HG02798 (cell line): Measurements from ENCODE around the gene KMT2D.

Experiments used
- ATAC-seq: cut with Tn5 transposase; IDR thresholded peaks from one replicate; pipeline ENCODE4 v1.9.1; 2021; ENCODE audit warnings: mild to moderate bottlenecking; ENCODE audit not compliant: unreplicated experiment, poor library complexity

KMT2D gene

GRCh38 chr12:49054096-49054495 lies 6.5 kb downstream of the KMT2D start:
- no peak for ATAC-seq

DNA sequence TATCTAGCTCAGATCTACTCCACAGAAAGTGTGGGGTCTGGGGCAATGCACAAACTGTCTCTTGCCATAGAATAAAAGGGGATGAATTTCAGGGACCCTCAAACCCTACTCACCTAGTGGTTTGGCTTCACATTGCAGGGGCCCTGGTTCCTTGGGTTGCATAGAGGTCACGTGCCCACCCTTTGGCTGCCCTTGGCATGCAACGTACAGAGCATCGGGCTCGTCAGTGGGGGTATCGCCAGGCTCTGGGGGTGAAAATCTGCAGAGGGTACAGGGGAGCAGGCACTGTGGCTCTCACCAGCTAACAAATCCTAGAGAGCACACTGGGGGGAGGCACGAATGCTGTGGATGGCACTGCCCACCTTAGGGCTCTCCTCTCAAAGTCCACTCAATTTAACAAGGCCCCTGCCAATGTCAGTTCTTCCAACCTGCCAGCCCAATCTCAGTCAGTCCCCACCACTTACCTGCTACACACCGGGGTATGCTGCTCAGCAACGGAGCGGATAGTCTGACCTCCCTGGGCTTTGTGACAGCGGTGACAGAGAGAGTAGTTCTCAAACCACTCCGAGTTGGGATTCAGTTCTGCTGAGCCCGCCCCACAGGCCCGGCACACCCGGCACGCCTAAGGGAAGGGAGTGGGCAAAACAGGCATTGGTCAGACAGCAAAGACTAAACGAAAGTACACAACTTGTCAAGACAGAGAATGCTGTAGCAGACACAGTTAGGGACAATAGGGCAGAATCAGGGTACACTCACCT lies 8.0 kb downstream of the KMT2D start:
- no peak for ATAC-seq

- no peak for ATAC-seq
Measured at GRCh38 chr12:49051777-49052438, 8.7 kb downstream of the KMT2D start.

DNA sequence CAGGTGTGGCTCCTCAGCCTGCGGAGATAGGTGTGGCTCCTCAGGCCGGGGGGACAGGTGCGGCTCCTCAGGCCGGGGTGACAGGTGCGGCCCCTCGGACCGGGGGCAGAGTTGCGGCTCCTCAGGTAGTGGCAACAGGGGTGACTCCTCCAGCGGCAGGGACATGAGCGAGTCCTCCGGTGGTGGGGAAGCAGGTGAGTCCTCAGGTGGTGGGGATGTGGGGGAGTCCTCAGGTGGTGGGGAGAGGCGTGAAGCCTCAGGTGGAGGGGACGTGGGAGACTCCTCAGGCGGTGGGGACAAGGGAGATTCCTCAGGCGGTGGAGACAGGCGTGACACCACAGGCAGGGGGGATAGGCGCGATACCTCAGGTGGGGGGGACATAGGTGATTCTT lies 9.2 kb downstream of the KMT2D start:
- ATAC-seq = no peak

- no peak for ATAC-seq
Measured at GRCh38 chr12:49050507-49051372, 9.9 kb downstream of the KMT2D start.

DNA sequence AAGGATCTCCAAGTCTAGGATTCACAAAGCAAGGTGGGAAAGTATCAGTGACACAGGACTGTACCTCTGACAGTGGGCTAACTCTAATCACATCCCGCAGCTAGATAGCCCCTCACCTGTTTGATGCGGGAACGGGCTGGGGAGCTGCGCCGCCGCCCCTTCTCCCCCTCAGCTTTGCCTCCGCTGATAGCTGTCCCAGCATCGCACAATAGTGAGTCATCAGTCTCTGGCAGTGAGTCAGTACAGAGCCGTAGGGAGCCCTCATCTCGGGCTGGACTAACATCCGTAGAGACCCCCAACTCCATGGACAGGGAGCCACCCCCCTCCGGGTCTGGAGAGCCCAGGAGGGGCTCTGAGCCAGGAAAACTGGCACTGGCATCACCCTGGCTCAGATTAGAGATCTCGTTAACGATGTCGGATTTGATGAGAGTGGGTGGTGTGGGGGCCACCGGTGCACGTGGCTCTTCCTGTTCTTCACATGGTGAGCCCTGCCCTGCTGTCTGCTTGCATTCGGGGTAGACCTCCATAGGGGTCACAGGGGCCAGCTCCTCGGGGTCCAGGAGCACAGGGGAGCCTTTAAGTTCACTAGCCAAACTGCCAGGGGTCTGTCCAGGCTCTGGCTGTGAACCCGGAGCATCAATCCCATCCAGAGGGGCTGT lies 10.9 kb downstream of the KMT2D start:
- ATAC-seq = no peak

DNA sequence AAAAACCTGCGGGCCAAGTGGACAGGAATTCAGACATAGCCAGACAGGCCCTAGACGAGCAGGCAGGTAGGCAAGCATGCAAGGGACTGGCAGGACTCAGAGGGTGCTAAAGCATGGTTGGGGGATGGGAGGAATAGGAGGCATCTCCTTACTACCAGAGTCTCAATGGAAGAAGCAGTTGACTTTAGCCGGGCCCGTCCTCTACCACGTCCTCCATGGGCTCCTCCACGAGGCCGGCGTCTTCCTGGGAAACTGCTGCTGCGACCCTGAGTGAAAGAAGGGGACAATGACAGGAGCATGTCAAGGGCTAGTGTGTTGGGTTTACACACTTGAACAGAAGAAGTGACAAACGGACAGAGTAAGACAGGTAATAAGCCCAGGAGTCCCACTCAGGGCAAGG lies 11.6 kb downstream of the KMT2D start:
- ATAC-seq = no peak

- no peak for ATAC-seq
Measured at GRCh38 chr12:49046129-49046895, 14.3 kb downstream of the KMT2D start.

- no peak for ATAC-seq
Measured at GRCh38 chr12:49044660-49045059, 15.9 kb downstream of the KMT2D start.

DNA sequence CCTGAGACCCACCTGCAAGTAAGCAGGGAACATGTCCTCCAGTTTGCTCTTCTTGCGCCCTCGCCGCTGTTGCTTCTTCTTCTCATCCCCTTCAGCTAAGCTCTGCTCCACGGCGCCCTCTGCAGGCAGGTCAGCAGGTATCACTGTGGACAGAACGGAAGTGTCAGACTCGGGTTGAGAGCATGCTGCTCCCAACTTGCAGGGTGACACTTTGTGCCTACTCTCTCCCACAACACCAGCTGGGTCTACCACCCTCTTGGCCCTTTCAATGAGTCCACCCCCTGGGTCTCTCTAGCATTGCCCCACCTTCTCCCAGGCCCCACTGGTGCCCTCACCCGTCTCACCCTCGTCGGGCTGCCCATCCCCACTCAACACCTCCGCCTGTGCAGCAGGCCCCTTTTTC lies 16.7 kb downstream of the KMT2D start:
- ATAC-seq = no peak

GRCh38 chr12:49043241-49043640 lies 17.4 kb downstream of the KMT2D start:
- ATAC-seq = no peak

GRCh38 chr12:49041881-49042484 lies 18.6 kb downstream of the KMT2D start:
- no peak for ATAC-seq

- no peak for ATAC-seq
Measured at GRCh38 chr12:49041036-49041880, 19.3 kb downstream of the KMT2D start.

DNA sequence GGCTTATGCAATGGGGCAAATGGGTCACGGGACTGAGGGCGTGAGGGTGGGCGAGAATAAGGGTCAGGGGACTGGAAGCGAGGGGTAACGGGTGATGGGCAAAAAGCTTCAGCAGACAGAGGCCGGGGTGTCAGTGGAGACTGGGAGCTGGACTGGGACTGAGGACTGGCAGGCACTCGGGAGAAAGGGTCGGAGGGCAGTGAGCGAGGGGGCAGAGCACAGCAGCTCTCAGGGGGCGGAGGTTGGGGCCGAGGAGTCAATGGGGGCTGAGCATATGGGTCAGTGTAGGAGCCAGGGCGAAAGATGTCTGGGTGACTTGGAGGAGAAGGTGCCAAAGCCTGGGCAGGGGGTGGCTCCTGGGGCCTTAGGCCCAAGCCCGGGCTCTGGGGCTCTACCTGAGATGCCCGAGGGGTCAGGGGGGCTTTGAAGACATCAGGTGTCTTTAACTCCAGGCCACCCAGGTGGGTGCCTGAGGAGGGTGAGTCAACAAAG lies 20.2 kb downstream of the KMT2D start:
- ATAC-seq = no peak

DNA sequence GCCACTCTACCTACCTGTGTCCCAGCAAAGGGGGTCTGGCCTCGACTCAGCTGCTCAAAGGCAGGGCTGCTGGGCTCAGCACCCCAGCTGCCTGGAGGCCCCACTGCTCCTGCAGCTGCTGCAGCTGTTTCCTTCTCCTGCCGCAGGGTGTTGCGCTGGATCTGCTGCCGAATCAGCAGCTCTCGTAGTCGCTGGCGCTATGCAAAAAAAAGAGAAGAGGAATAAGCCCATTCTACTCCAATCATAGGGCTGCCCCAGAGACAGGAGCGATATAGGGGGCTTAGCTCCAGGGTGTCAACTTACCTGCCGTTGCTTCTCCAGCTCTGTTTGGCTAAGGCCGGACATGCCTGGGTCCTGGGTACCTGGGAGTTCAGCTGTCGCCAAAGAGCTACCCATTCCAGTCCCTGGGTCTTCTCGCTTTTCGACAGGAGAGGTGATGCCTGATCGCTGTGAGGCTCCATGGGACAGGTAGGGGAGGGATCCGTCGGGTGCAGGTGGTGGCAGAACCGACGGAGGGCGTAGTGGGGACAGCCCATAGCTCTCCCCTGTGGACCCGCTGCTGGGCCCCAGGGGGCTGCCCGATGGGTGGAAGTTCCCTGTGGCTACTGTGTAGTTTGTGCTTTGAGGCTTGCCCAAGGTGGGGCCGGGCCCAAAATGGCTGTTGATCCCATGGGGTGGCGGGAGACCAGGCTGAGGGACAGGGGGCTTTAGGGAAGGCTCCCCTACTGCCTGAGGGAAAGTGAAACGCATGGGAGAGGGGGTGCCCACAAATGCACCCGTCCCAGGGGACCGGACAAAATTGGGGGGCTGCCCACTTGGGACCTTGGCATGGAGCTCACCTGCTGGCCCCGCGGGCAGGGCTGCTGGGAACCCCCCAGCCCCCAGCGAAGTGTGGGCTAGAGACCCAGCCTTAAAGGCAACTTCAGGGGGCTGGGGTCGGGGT lies 20.9 kb downstream of the KMT2D start:
- ATAC-seq = no peak

- no peak for ATAC-seq
Measured at GRCh38 chr12:49038291-49038955, 22.2 kb downstream of the KMT2D start.

GRCh38 chr12:49037947-49038237 lies 22.7 kb downstream of the KMT2D start:
- no peak for ATAC-seq
